MCF 10A (cell line): ENCODE data around the gene RTN4R. TPM values are rescaled to one million over a fixed set of nuclear protein-coding genes. Genes with fewer than 3 reads are reported as not detected.

ENCODE experiments used
- BruUV-seq: library from RNA; stranded (reverse); fragments of 400-500 nt; replicated peaks from 2 replicates; lab custom pipeline; 2021; lab: Mats Ljungman, UMichigan
- CTCF ChIA-PET: fragments of 300-600 bp; sonication (Branson Sonifier 250); formaldehyde crosslinking; extraction: SDS; loops from one replicate; lab custom pipeline; 2021; ENCODE audit warnings: antibody characterized with exemption, inconsistent platforms; lab: Yijun Ruan, JAX
- POLR2A ChIA-PET: fragments of 300-600, 350-650 bp; sonication (Branson Sonifier 250); formaldehyde crosslinking; extraction: SDS; loops from one replicate; lab custom pipeline; 2020; ENCODE audit warnings: antibody characterized with exemption, inconsistent platforms; lab: Yijun Ruan, JAX
- DNase-seq: peaks from one replicate; pipeline ENCODE4 v3.0.0-alpha.2; 2018; ENCODE audit not compliant: unreplicated experiment
- H3K27ac Mint-ChIP-seq: one replicate; pipeline ENCODE4 v1.8.0; 2022; ENCODE audit warnings: mild to moderate bottlenecking, low read depth, mixed read lengths; ENCODE audit not compliant: unreplicated experiment
- H3K27me3 Mint-ChIP-seq: one replicate; pipeline ENCODE4 v1.8.0; 2022; ENCODE audit warnings: mixed read lengths; ENCODE audit not compliant: insufficient read depth, unreplicated experiment
- H3K36me3 Mint-ChIP-seq: one replicate; pipeline ENCODE4 v1.8.0; 2022; ENCODE audit warnings: mild to moderate bottlenecking, moderate library complexity, mixed read lengths; ENCODE audit not compliant: insufficient read depth, unreplicated experiment
- H3K4me1 Mint-ChIP-seq: one replicate; pipeline ENCODE4 v1.8.0; 2022; ENCODE audit warnings: mixed read lengths; ENCODE audit not compliant: insufficient read depth, unreplicated experiment
- H3K4me3 Mint-ChIP-seq: one replicate; pipeline ENCODE4 v1.8.0; 2022; ENCODE audit warnings: mild to moderate bottlenecking, moderate library complexity, mixed read lengths; ENCODE audit not compliant: unreplicated experiment
- H3K9me3 Mint-ChIP-seq: one replicate; pipeline ENCODE4 v1.8.0; 2022; ENCODE audit warnings: mixed read lengths; ENCODE audit not compliant: unreplicated experiment
- CTCF ChIP-seq: fragments of 200-600 bp; IDR thresholded peaks from one replicate; pipeline ENCODE4 v1.8.0; 2022; ENCODE audit warnings: antibody characterized with exemption, mild to moderate bottlenecking; ENCODE audit not compliant: unreplicated experiment
- intact Hi-C: fragments of 100-400 bp; cut with micrococcal nuclease; formaldehyde crosslinking; loops from 2 replicates; pipeline ENCODE4 v1.14.1; 2022
- total RNA-seq: library from RNA; stranded (reverse); gene quantifications from 2 replicates; pipeline ENCODE4 v1.2.3, GENCODE V29; 2022

Gene RTN4R
- total RNA-seq, 1 experiment from 2014 or later = 2.7 TPM

- Mint-ChIP-seq H3K4me1 (no peaks in the 10 kb centered on the region), H3K4me3 (no peak overlapping the region), H3K9me3 (no peaks in the 10 kb centered on the region), H3K27me3 (no peaks in the 10 kb centered on the region), H3K36me3 (no peaks in the 10 kb centered on the region), H3K27ac (no peak overlapping the region)
- TF ChIP-seq CTCF = no peak
- no TSS peak for BruUV-seq
- peak; percentile 20 for DNase-seq
- ChIA-PET POLR2A (no interaction called here), CTCF (interaction anchor here (0.8 to 1.4 kb wide), 2 partner anchors 10 to 81 kb away, joined by 4 to 8 read pairs; no protein-coding TSS in a partner anchor)
- intact Hi-C loops = loop anchor here (2.0 kb wide), 1 partner anchor 81 kb away; no protein-coding TSS in a partner anchor
Observed at GRCh38 chr22:20237480-20238440, 30.4 kb downstream of the RTN4R start.

DNA sequence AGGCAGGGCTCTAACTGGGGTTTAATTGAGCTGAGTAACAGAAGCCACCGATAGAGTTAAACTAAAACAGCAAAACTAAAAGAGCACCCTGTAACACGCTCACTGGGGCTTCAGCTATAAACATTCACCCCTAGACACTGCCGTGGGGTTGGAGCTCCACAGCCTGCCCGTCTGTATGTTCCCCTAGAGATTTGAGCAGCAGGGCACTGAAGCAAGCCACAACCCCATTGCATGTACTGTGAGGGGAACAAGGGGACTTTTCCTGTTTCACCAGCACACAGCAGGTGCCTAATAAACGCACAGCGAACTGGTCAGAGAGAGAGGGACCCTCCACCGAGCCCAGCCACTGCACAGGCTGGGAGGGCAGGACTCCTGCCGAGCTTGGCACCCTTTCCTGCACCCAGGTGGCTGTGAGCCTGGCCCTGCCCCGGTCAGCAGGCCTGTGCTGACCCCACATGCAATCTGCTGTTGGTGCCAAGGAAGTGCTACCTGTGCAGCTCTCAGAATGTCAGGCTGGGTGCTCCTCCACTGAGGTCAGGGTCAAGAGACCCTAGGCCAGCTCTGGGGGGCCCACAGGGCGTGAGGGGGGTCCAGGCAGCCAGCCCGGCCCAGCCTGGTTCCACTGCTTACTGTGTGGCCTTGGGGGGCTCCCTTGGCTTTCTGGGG is 31.9 kb downstream of the RTN4R start:
- H3K4me3 Mint-ChIP-seq = no peak overlapping the region
- no peak for TF ChIP-seq CTCF
- POLR2A ChIA-PET = no interaction called here
- no peaks in the 10 kb centered on the region for H3K9me3 Mint-ChIP-seq
- CTCF ChIA-PET = interaction anchor here (0.6 to 0.9 kb wide), 2 partner anchors 47 to 355 kb away, joined by 3 read pairs; no protein-coding TSS in a partner anchor
- no peaks in the 10 kb centered on the region for H3K36me3 Mint-ChIP-seq
- no TSS peak for BruUV-seq
- H3K27me3 Mint-ChIP-seq = no peaks in the 10 kb centered on the region
- no peaks in the 10 kb centered on the region for H3K4me1 Mint-ChIP-seq
- intact Hi-C loops = no loop called here
- H3K27ac Mint-ChIP-seq = no peak overlapping the region
- no peak for DNase-seq

- BruUV-seq = no TSS peak
- H3K27ac Mint-ChIP-seq = no peak overlapping the region
- H3K36me3 Mint-ChIP-seq = no peaks in the 10 kb centered on the region
- no peaks in the 10 kb centered on the region for H3K9me3 Mint-ChIP-seq
- CTCF ChIA-PET = interaction anchor here (0.6 to 0.9 kb wide), 2 partner anchors 48 to 355 kb away, joined by 3 read pairs; no protein-coding TSS in a partner anchor
- POLR2A ChIA-PET = no interaction called here
- TF ChIP-seq CTCF = no peak
- H3K4me1 Mint-ChIP-seq = no peaks in the 10 kb centered on the region
- no peak overlapping the region for H3K4me3 Mint-ChIP-seq
- intact Hi-C loops = no loop called here
- H3K27me3 Mint-ChIP-seq = no peaks in the 10 kb centered on the region
- DNase-seq = no peak
Observed at GRCh38 chr22:20235389-20235991, 32.6 kb downstream of the RTN4R start.
